K562 (cell line): ENCODE measurements around the gene ZBTB7A. TPM values are rescaled to one million over a fixed set of nuclear protein-coding genes. Genes with fewer than 3 reads are reported as not detected.
A peak's percentile ranks its signal among the peaks of the same experiment; 100 is the strongest.

Experiments used
- AFF4 ChIP-seq: sonication (generic); formaldehyde crosslinking; IDR thresholded peaks from 2 replicates; pipeline ENCODE4 v1.8.0; 2023; ENCODE audit warnings: mild to moderate bottlenecking, missing genetic modification reagents
- ARHGAP35 ChIP-seq: fragments of 450-650 bp; IDR thresholded peaks from 2 replicates; pipeline ENCODE4 v1.6.1; 2018; ENCODE audit not compliant: partially characterized antibody
- HNRNPL ChIP-seq: fragments of 200-400 bp; formaldehyde crosslinking; IDR thresholded peaks from 2 replicates; pipeline ENCODE4 v1.6.1; 2017; ENCODE audit warnings: low read depth, mild to moderate bottlenecking, low read length
- HOMEZ ChIP-seq: fragments of 250-450 bp; sonication (Bioruptor Pico); IDR thresholded peaks from 2 replicates; pipeline ENCODE4 v1.4.0; 2020; ENCODE audit warnings: mild to moderate bottlenecking, moderate library complexity
- LCOR ChIP-seq: sonication (generic); formaldehyde crosslinking; IDR thresholded peaks from 2 replicates; pipeline ENCODE4 v1.8.0; 2022; ENCODE audit warnings: mild to moderate bottlenecking, missing genetic modification reagents
- MAZ ChIP-seq, 2 experiments: fragments of 450-650 bp in 1 of 2; sonication (generic) in 1 of 2; formaldehyde crosslinking; IDR thresholded peaks in 1 of 2; conservative IDR thresholded peaks in 1 of 2; 2 replicates each; pipeline versions ENCODE4 v1.4.0 to v1.5.0; 2020; ENCODE audit warnings: mild to moderate bottlenecking in 1 of 2, missing genetic modification reagents in 1 of 2
- MLLT1 ChIP-seq, 2 experiments: fragments of 450-650 bp; IDR thresholded peaks; 2 replicates each; pipeline ENCODE4 v1.6.1; 2016
- NCOA6 ChIP-seq: fragments of 450-650 bp; IDR thresholded peaks from 2 replicates; pipeline ENCODE4 v1.6.1; 2017; ENCODE audit warnings: mild to moderate bottlenecking
- RBM14 ChIP-seq: fragments of 200-400 bp; formaldehyde crosslinking; IDR thresholded peaks from 2 replicates; pipeline ENCODE4 v1.6.1; 2018; ENCODE audit warnings: low read depth, mild to moderate bottlenecking, low read length, moderate library complexity, borderline replicate concordance; ENCODE audit not compliant: insufficient read depth
- SIN3A ChIP-seq, 2 experiments: fragments of 150-350 bp in 1 of 2; IDR thresholded peaks; 2 replicates each; pipeline ENCODE4 v1.6.1; 2011 to 2016; ENCODE audit warnings: borderline replicate concordance in 2 of 2, low read depth in 2 of 2, low read length in 2 of 2, mild to moderate bottlenecking in 2 of 2, moderate library complexity in 2 of 2; ENCODE audit not compliant: control insufficient read depth in 1 of 2
- SPI1 ChIP-seq: IDR thresholded peaks from 2 replicates; pipeline ENCODE4 v1.6.1; 2011; ENCODE audit warnings: low read depth, low read length, control low read depth, borderline replicate concordance
- THAP12 ChIP-seq: fragments of 250-450 bp; sonication (Bioruptor Pico); IDR thresholded peaks from 2 replicates; pipeline ENCODE4 v1.9.0; 2021; ENCODE audit warnings: mild to moderate bottlenecking, inconsistent platforms
- UBTF ChIP-seq, 2 experiments: IDR thresholded peaks; 2 replicates each; pipeline ENCODE4 v1.6.1; 2012; ENCODE audit warnings: improper control_type of control experiment in 2 of 2, low read depth in 2 of 2, low read length in 2 of 2, borderline replicate concordance in 1 of 2
- polyA plus RNA-seq, 8 experiments: library from polyadenylated mRNA; depleted of rRNA in 4 of 8; stranded (reverse) in 5 of 8; unstranded in 3 of 8; fragments of >200 nt; fragmentation: Nextera tagmentation in 2 of 8; fragmentation: Illumina TruSeq in 1 of 8; extraction: Ambion mirVana in 2 of 8; extraction: Trizol in 1 of 8; gene quantifications; 2 replicates each; pipeline versions ENCODE4 v1.2.1 to v1.2.3, GENCODE V29; 2011 to 2014; ENCODE audit warnings: inconsistent platforms in 1 of 8, missing spikeins in 1 of 8
- total RNA-seq, 7 experiments: library from RNA; depleted of rRNA in 6 of 7; stranded (reverse); fragments of >200 nt in 6 of 7; fragmentation: Illumina TruSeq in 2 of 7; extraction: Trizol in 2 of 7; gene quantifications; 2 replicates each; pipeline versions ENCODE4 v1.2.1 to v1.2.3, GENCODE V29; 2011 to 2021; ENCODE audit warnings: low replicate concordance in 1 of 7

The ZBTB7A gene
- total and polyA plus RNA-seq, 9 of the 15 experiments (the other 6 are each of a cell fraction or from before 2014, with no cell fraction given), result 0.11 to 34.0 (median 4.6) TPM

- no peak for TF ChIP-seq AFF4
- no peak for TF ChIP-seq MLLT1 (IDR thresholded peaks at IDR 0.05)
- peak in 1 of 2 experiments; percentile 47; a peak in 1 of 4 replicates for TF ChIP-seq SIN3A (IDR thresholded peaks at IDR 0.05; ENCODE audit: borderline replicate concordance in 2 of 2, control insufficient read depth in 1 of 2, low read depth in 2 of 2, low read length in 2 of 2)
- TF ChIP-seq HOMEZ (CRISPR knock-in tag), result no peak
- no peak for TF ChIP-seq NCOA6
- TF ChIP-seq RBM14, result no peak
- peak; percentile 28 to 72; a peak in 2 of 4 replicates for TF ChIP-seq UBTF (IDR thresholded peaks at IDR 0.05; ENCODE audit: borderline replicate concordance in 1 of 2, low read depth in 2 of 2, low read length in 2 of 2)
- peak in 1 of 2 experiments; percentile 37; a peak in 2 of 4 replicates for TF ChIP-seq MAZ (CRISPR knock-in tag; conservative IDR thresholded peaks at IDR 0.05 in 1 of 2, IDR thresholded peaks at IDR 0.05 in 1 of 2)
- TF ChIP-seq SPI1, result no peak
- TF ChIP-seq ARHGAP35, result no peak
- TF ChIP-seq THAP12 (CRISPR knock-in tag), result 0 out of 2 replicates have a peak, but pooled peaks have one; percentile 72
- TF ChIP-seq HNRNPL, result peak; percentile 85
- TF ChIP-seq LCOR (CRISPR knock-in tag), result no peak
These were observed at the start of gene ZBTB7A (continued) for GRCh38 chr19:4066682-4067395.
